Measurements from ENCODE around the gene WDR81.

WDR81 gene

DNA sequence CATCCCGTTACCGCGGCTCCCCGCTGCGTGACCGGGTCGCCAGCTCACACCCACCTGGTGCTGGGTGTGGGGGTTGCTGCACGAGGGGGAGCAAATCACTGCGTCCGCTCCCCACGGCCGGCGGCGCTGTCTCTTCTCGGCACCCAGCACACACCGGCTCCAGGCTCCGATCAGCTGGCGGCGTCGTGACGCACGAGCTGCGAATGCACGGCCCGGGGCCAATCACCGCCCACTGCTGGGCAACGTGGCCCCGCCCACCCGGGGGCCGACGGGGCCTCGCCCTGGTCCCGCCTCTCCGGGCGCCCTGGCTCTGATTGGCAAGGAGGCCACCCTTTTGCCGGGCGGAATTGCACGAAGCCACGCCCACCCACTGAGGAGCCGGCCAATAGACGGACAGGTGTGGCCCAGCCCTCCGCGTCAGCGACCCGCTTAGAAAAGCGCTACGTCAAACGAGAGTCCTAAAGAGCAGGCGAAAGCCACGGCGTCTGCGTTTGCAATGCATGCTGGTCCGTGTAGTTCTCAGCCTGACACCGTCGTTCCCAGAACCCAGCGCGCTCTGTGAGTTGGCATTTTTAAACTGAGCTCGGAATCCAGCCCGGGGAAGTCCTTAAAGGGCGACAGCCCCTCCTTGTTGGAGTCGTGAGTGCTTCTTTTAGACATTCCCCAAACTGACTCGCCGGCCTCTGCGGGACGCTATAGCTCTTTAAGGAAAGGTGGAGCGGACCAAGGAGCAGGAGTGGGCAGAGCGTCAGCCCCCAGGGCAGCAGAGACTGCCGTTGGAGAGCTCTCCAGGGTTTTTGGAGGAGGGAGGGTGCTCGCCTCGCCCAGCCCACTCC lies 8.2 kb upstream of the WDR81 start:
- no peaks in the 10 kb centered on the region for H3K9me2 ChIP-seq (ENCODE audit: low read depth, low read length)
- H4K20me1 ChIP-seq (ENCODE audit: insufficient read depth, low read length) = no peaks in the 10 kb centered on the region
- H3K79me2 ChIP-seq (ENCODE audit: insufficient read depth, low read length) = no peaks in the 10 kb centered on the region
- H3K9ac ChIP-seq (ENCODE audit: low read length) = peak overlapping the region; percentile 84
- no peaks in the 10 kb centered on the region for H3K36me3 ChIP-seq (ENCODE audit: insufficient read depth, low read length)
- peak overlapping the region; percentile 92 for H3K27ac ChIP-seq (ENCODE audit: low read depth, low read length, poor library complexity, severe bottlenecking)
- H2AFZ ChIP-seq (ENCODE audit: low read length) = no peak overlapping the region
- peaks cover 38% of the 10 kb centered on the region for H3K4me1 ChIP-seq (ENCODE audit: insufficient read depth, low read length, severe bottlenecking)
- H3F3A ChIP-seq (ENCODE audit: insufficient read depth, low read length) = peaks cover 4% of the 10 kb centered on the region; the same call in 1 of the 2 replicates
- peak overlapping the region; percentile 74 for H3K4me3 ChIP-seq (ENCODE audit: low read depth, low read length, poor library complexity, severe bottlenecking)
- peak overlapping the region; percentile 94 for H3K4me2 ChIP-seq (ENCODE audit: low read length)
- H3K9me3 ChIP-seq (ENCODE audit: low read length) = no peaks in the 10 kb centered on the region
- TF ChIP-seq, protein P1, sequence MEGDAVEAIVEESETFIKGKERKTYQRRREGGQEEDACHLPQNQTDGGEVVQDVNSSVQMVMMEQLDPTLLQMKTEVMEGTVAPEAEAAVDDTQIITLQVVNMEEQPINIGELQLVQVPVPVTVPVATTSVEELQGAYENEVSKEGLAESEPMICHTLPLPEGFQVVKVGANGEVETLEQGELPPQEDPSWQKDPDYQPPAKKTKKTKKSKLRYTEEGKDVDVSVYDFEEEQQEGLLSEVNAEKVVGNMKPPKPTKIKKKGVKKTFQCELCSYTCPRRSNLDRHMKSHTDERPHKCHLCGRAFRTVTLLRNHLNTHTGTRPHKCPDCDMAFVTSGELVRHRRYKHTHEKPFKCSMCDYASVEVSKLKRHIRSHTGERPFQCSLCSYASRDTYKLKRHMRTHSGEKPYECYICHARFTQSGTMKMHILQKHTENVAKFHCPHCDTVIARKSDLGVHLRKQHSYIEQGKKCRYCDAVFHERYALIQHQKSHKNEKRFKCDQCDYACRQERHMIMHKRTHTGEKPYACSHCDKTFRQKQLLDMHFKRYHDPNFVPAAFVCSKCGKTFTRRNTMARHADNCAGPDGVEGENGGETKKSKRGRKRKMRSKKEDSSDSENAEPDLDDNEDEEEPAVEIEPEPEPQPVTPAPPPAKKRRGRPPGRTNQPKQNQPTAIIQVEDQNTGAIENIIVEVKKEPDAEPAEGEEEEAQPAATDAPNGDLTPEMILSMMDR (IDR thresholded peaks at IDR 0.05; ENCODE audit: low read length) = no peak
- no peak for TF ChIP-seq EZH2 (IDR thresholded peaks at IDR 0.05; ENCODE audit: borderline replicate concordance, low read length)
- H3K27me3 ChIP-seq (ENCODE audit: insufficient read depth, low read length) = no peaks in the 10 kb centered on the region; the same call in 1 of the 2 replicates

DNA sequence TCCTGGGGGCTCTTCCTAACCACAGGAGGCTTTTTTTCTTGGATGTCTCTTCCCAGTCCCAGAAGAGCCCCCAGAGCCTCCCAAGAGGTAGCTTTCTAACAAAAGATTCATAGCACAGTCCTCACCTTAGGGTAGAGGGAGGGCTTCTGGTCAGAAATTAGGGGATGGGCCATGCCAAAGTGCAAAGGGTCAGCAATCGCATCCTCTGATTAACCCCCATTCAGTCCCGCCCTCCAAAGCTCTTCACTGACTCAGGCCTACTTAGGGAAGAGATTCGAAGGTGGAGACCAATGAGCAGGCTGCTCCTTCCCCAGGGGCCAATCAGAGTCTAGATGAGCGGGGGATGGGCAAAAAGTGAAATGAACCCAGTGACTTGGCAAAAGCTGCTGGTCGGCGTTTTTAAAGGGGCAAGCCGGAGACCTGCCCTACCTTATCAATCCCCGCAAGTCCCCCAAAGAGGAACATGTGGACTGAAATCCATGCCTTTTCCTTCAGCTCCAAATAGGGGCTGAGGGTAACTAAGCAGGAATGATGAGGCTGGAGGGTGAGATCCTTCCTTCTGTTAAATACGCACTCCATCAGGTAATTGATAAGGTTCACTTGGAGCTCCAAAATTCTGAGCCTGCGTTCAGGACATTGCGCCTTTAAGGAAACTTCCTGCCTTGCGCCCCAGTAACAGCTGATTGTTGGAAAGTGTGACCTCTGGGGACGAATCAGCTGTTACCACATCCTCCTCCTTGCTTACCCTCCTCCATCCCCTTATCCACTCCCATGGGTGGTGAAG lies 7.4 kb upstream of the WDR81 start:
- TF ChIP-seq, protein P1 (IDR thresholded peaks at IDR 0.05; ENCODE audit: low read length) = no peak
- no peak for TF ChIP-seq EZH2 (IDR thresholded peaks at IDR 0.05; ENCODE audit: borderline replicate concordance, low read length)
- no peaks in the 10 kb centered on the region for H3K36me3 ChIP-seq (ENCODE audit: insufficient read depth, low read length)
- peak overlapping the region; percentile 92 for H3K27ac ChIP-seq (ENCODE audit: low read depth, low read length, poor library complexity, severe bottlenecking)

GRCh38 chr17:1718362-1719165 lies 5.9 kb upstream of the WDR81 start:
- no peak overlapping the region for H3K4me3 ChIP-seq (ENCODE audit: low read depth, low read length, poor library complexity, severe bottlenecking)

More for the DNA sequence above, 7.4 kb upstream of the WDR81 start:
- Histone ChIP-seq H3K27me3 (ENCODE audit: insufficient read depth, low read length) (no peaks in the 10 kb centered on the region; the same call in 1 of the 2 replicates), H3K4me3 (ENCODE audit: low read depth, low read length, poor library complexity, severe bottlenecking) (peak overlapping the region; percentile 72), H3K9me2 (ENCODE audit: low read depth, low read length) (no peaks in the 10 kb centered on the region), H2AFZ (ENCODE audit: low read length) (no peak overlapping the region), H3K9ac (ENCODE audit: low read length) (peak overlapping the region; percentile 84), H3K4me2 (ENCODE audit: low read length) (peak overlapping the region; percentile 94), H3K9me3 (ENCODE audit: low read length) (no peaks in the 10 kb centered on the region), H4K20me1 (ENCODE audit: insufficient read depth, low read length) (no peaks in the 10 kb centered on the region), H3K79me2 (ENCODE audit: insufficient read depth, low read length) (no peaks in the 10 kb centered on the region), H3K4me1 (ENCODE audit: insufficient read depth, low read length, severe bottlenecking) (peaks cover 40% of the 10 kb centered on the region), H3F3A (ENCODE audit: insufficient read depth, low read length) (no peaks in the 10 kb centered on the region; the same call in 1 of the 2 replicates)

More at GRCh38 chr17:1718362-1719165, 5.9 kb upstream of the WDR81 start:
- Histone ChIP-seq H3K27ac (ENCODE audit: low read depth, low read length, poor library complexity, severe bottlenecking) (peak overlapping the region; percentile 92), H3K4me1 (ENCODE audit: insufficient read depth, low read length, severe bottlenecking) (peaks cover 54% of the 10 kb centered on the region), H3K36me3 (ENCODE audit: insufficient read depth, low read length) (no peaks in the 10 kb centered on the region), H3K9ac (ENCODE audit: low read length) (no peak overlapping the region), H3K79me2 (ENCODE audit: insufficient read depth, low read length) (no peaks in the 10 kb centered on the region), H2AFZ (ENCODE audit: low read length) (no peak overlapping the region), H3K9me3 (ENCODE audit: low read length) (no peaks in the 10 kb centered on the region), H4K20me1 (ENCODE audit: insufficient read depth, low read length) (no peaks in the 10 kb centered on the region), H3K9me2 (ENCODE audit: low read depth, low read length) (no peaks in the 10 kb centered on the region), H3K4me2 (ENCODE audit: low read length) (peak overlapping the region; percentile 94; the same call in 1 of the 2 replicates), H3F3A (ENCODE audit: insufficient read depth, low read length) (no peaks in the 10 kb centered on the region; the same call in 1 of the 2 replicates), H3K27me3 (ENCODE audit: insufficient read depth, low read length) (no peaks in the 10 kb centered on the region)
- TF ChIP-seq EZH2 (IDR thresholded peaks at IDR 0.05; ENCODE audit: borderline replicate concordance, low read length) = no peak
- TF ChIP-seq, protein P1 (IDR thresholded peaks at IDR 0.05; ENCODE audit: low read length) = no peak

Data from OCI-LY1 (cell line).